Endothelial cell (in vitro differentiated cells): ENCODE results near the gene SHC4. TPM values are rescaled to one million over a fixed set of nuclear protein-coding genes. Genes with fewer than 3 reads are reported as not detected.
"Not testable (repeated sequence)": the region's sequence is repeated elsewhere in the genome, so short reads cannot be mapped to it uniquely, and the experiment has no call there.

Experiments used
- DNase-seq: peaks from one replicate; pipeline ENCODE4 v3.0.0; 2021; ENCODE audit warnings: low spot score
- H3K27ac Mint-ChIP-seq: one replicate; pipeline ENCODE4 v1.8.0; 2021; ENCODE audit warnings: mixed read lengths, inconsistent platforms; ENCODE audit not compliant: unreplicated experiment
- H3K27me3 Mint-ChIP-seq: one replicate; pipeline ENCODE4 v1.8.0; 2021; ENCODE audit warnings: mild to moderate bottlenecking, moderate library complexity, mixed read lengths, inconsistent platforms; ENCODE audit not compliant: unreplicated experiment
- H3K36me3 Mint-ChIP-seq: one replicate; pipeline ENCODE4 v1.8.0; 2021; ENCODE audit warnings: mild to moderate bottlenecking, low read depth, mixed read lengths, inconsistent platforms; ENCODE audit not compliant: unreplicated experiment
- H3K4me1 Mint-ChIP-seq: one replicate; pipeline ENCODE4 v1.8.0; 2021; ENCODE audit warnings: mild to moderate bottlenecking, mixed read lengths, inconsistent platforms; ENCODE audit not compliant: unreplicated experiment
- H3K4me3 Mint-ChIP-seq: one replicate; pipeline ENCODE4 v1.8.0; 2021; ENCODE audit warnings: mild to moderate bottlenecking, mixed read lengths, inconsistent platforms; ENCODE audit not compliant: unreplicated experiment
- H3K9me3 Mint-ChIP-seq: one replicate; pipeline ENCODE4 v1.8.0; 2021; ENCODE audit warnings: mixed read lengths, inconsistent platforms; ENCODE audit not compliant: unreplicated experiment
- CTCF ChIP-seq: fragments of 200-600 bp; sonication (generic); IDR thresholded peaks from one replicate; pipeline ENCODE4 v1.5.0; 2021; ENCODE audit warnings: antibody characterized with exemption; ENCODE audit not compliant: unreplicated experiment
- total RNA-seq: library from RNA; stranded (reverse); fragmentation: NEBNext Ultra II Directional; extraction: Animal tissue kit (Norgen Biotek cat#: 25700); gene quantifications from one replicate; pipeline ENCODE4 v1.2.1, GENCODE V29; 2021; ENCODE audit not compliant: unreplicated experiment

Gene SHC4
- total RNA-seq, 1 donor from 2014 or later = 6.8 TPM

GRCh38 chr15:48795901-48796300, 167.8 kb downstream of the SHC4 start:
- Mint-ChIP-seq H3K27me3 (no peaks in the 10 kb centered on the region), H3K4me1 (peaks cover 6% of the 10 kb centered on the region), H3K36me3 (no peaks in the 10 kb centered on the region), H3K9me3 (no peaks in the 10 kb centered on the region), H3K4me3 (no peak overlapping the region), H3K27ac (no peak overlapping the region)
- no peak for TF ChIP-seq CTCF
- DNase-seq = no peak

GRCh38 chr15:48794697-48795134, 169.0 kb downstream of the SHC4 start:
- no peak for DNase-seq
- H3K4me1 Mint-ChIP-seq = peaks cover 6% of the 10 kb centered on the region
- H3K27ac Mint-ChIP-seq = no peak overlapping the region
- no peaks in the 10 kb centered on the region for H3K36me3 Mint-ChIP-seq
- TF ChIP-seq CTCF = no peak
- no peak overlapping the region for H3K4me3 Mint-ChIP-seq
- H3K9me3 Mint-ChIP-seq = no peaks in the 10 kb centered on the region
- H3K27me3 Mint-ChIP-seq = no peaks in the 10 kb centered on the region

GRCh38 chr15:48792408-48792807, 171.3 kb downstream of the SHC4 start:
- no peak overlapping the region for H3K27ac Mint-ChIP-seq
- H3K27me3 Mint-ChIP-seq = no peaks in the 10 kb centered on the region
- H3K36me3 Mint-ChIP-seq = no peaks in the 10 kb centered on the region
- no peak for TF ChIP-seq CTCF
- no peaks in the 10 kb centered on the region for H3K9me3 Mint-ChIP-seq
- peaks cover 6% of the 10 kb centered on the region for H3K4me1 Mint-ChIP-seq
- H3K4me3 Mint-ChIP-seq = no peak overlapping the region
- DNase-seq = no peak

DNA sequence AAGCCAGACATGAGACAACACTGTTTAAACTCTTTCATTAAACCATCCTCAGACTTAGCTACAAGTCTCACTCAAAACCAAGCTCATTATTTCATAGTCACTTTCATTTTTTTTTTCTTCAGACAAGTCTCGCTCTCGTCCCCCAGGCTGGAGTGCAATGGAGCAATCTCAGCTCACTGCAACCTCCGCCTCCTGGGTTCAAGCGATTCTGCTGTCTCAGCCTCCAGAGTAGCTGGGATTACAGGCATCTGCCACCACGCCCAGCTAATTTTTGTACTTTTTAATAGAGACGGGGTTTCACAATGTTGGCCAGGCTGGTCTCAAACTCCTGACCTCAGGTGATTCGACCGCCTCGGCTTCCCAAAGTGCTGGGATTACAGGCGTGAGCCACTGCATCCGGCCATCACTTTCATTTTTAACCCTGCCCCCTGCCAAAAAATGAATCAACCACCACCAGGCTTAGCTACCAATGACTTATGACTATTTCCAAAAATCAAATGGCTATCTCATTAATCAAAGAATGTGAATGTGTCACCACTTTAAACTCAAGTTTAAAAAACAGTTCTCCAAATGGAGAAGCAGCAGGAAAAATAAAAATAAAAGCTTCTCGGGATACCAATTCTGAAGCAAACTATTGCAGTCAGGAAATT, 173.1 kb downstream of the SHC4 start:
- not testable (repeated sequence) for H3K9me3 Mint-ChIP-seq, H3K4me1 Mint-ChIP-seq, H3K36me3 Mint-ChIP-seq, H3K4me3 Mint-ChIP-seq, H3K27ac Mint-ChIP-seq, DNase-seq, H3K27me3 Mint-ChIP-seq

- Mint-ChIP-seq H3K27me3 (no peaks in the 10 kb centered on the region), H3K9me3 (no peaks in the 10 kb centered on the region), H3K4me1 (no peaks in the 10 kb centered on the region), H3K36me3 (no peaks in the 10 kb centered on the region), H3K4me3 (no peak overlapping the region), H3K27ac (no peak overlapping the region)
- no peak for TF ChIP-seq CTCF
- no peak for DNase-seq
Measured at GRCh38 chr15:48785712-48786111, 178.0 kb downstream of the SHC4 start.
